GM23338 (cell line): ENCODE measurements around the gene PPP2R1A. TPM values are rescaled to one million over a fixed set of nuclear protein-coding genes. Genes with fewer than 3 reads are reported as not detected.

Source experiments
- ATAC-seq: fragments of 200-7000 bp; cut with Tn5 transposase; 3 replicates; pipeline ENCODE4 v1.9.1; 2020
- DNase-seq: peaks from one replicate; pipeline ENCODE4 v3.0.0-alpha.2; 2015; ENCODE audit warnings: low spot score
- H2AFZ ChIP-seq: fragments of 200-600 bp; sonication (generic); 2 replicates; pipeline ENCODE4 v1.8.0; 2016; ENCODE audit warnings: antibody characterized with exemption, mild to moderate bottlenecking, moderate library complexity
- H3F3A ChIP-seq: fragments of 200-600 bp; sonication (generic); replicated peaks from 2 replicates; pipeline ENCODE4 v1.8.0; 2017; ENCODE audit warnings: antibody characterized with exemption, mixed run types, low read depth
- H3K27ac ChIP-seq: fragments of 200-600 bp; sonication (generic); 2 replicates; pipeline ENCODE4 v1.6.1; 2016; ENCODE audit warnings: low read depth
- H3K27me3 ChIP-seq: fragments of 200-600 bp; sonication (generic); 2 replicates; pipeline ENCODE4 v1.8.0; 2016; ENCODE audit warnings: mild to moderate bottlenecking, mixed run types, moderate library complexity; ENCODE audit not compliant: insufficient read depth
- H3K36me3 ChIP-seq: fragments of 200-600 bp; sonication (generic); 2 replicates; pipeline ENCODE4 v1.8.0; 2016; ENCODE audit warnings: mild to moderate bottlenecking; ENCODE audit not compliant: insufficient read depth
- H3K4me1 ChIP-seq: fragments of 200-600 bp; sonication (generic); 2 replicates; pipeline ENCODE4 v1.8.0; 2016; ENCODE audit warnings: mild to moderate bottlenecking, moderate library complexity; ENCODE audit not compliant: insufficient read depth
- H3K4me2 ChIP-seq: fragments of 200-600 bp; sonication (generic); 2 replicates; pipeline ENCODE4 v1.7.1; 2017; ENCODE audit warnings: mixed run types
- H3K4me3 ChIP-seq: fragments of 200-600 bp; sonication (generic); 2 replicates; pipeline ENCODE4 v1.6.1; 2016; ENCODE audit warnings: mixed run types
- H3K79me2 ChIP-seq: fragments of 200-600 bp; sonication (generic); replicated peaks from 2 replicates; pipeline ENCODE4 v1.8.0; 2017; ENCODE audit warnings: mild to moderate bottlenecking; ENCODE audit not compliant: insufficient read depth
- H3K9me2 ChIP-seq: fragments of 200-600 bp; sonication (generic); 2 replicates; pipeline ENCODE4 v1.8.0; 2017; ENCODE audit not compliant: insufficient read depth
- H4K20me1 ChIP-seq: fragments of 200-600 bp; sonication (generic); replicated peaks from 2 replicates; pipeline ENCODE4 v1.8.0; 2017; ENCODE audit warnings: mild to moderate bottlenecking; ENCODE audit not compliant: insufficient read depth
- H3K27ac Mint-ChIP-seq: 2 replicates; pipeline ENCODE4 v1.8.0; 2020; ENCODE audit warnings: inconsistent platforms, mild to moderate bottlenecking, moderate library complexity, mixed read lengths
- H3K27me3 Mint-ChIP-seq: 3 replicates; pipeline ENCODE4 v1.8.0; 2022; ENCODE audit warnings: low read depth, mild to moderate bottlenecking, moderate library complexity, mixed read lengths, inconsistent platforms; ENCODE audit not compliant: insufficient read depth, poor library complexity
- H3K36me3 Mint-ChIP-seq: 3 replicates; pipeline ENCODE4 v1.8.0; 2021; ENCODE audit warnings: low read depth, mild to moderate bottlenecking, inconsistent platforms, moderate library complexity, mixed read lengths
- H3K4me1 Mint-ChIP-seq: 3 replicates; pipeline ENCODE4 v1.8.0; 2020; ENCODE audit warnings: mild to moderate bottlenecking, inconsistent platforms, mixed read lengths
- H3K4me3 Mint-ChIP-seq: 3 replicates; pipeline ENCODE4 v1.8.0; 2021; ENCODE audit warnings: moderate library complexity, mild to moderate bottlenecking, inconsistent platforms, mixed read lengths
- H3K9me3 Mint-ChIP-seq: 3 replicates; pipeline ENCODE4 v1.8.0; 2020; ENCODE audit warnings: moderate library complexity, mild to moderate bottlenecking, inconsistent platforms, mixed read lengths
- CREB1 ChIP-seq: fragments of 250-450 bp; sonication (Bioruptor Pico); IDR thresholded peaks from 2 replicates; pipeline ENCODE4 v1.5.0; 2020; ENCODE audit warnings: low read depth, mild to moderate bottlenecking, moderate library complexity
- EZH2 ChIP-seq: fragments of 200-600 bp; sonication (generic); IDR thresholded peaks from one replicate; pipeline ENCODE4 v1.8.0; 2017; ENCODE audit warnings: antibody characterized with exemption, mild to moderate bottlenecking, low read depth; ENCODE audit not compliant: unreplicated experiment
- EZH2phosphoT487 ChIP-seq: fragments of 200-600 bp; sonication (generic); IDR thresholded peaks from one replicate; pipeline ENCODE4 v1.8.1; 2018; ENCODE audit warnings: antibody characterized with exemption; ENCODE audit not compliant: unreplicated experiment
- JUNB ChIP-seq: IDR thresholded peaks from one replicate; pipeline ENCODE4 v1.6.1; 2016; ENCODE audit warnings: antibody characterized with exemption; ENCODE audit not compliant: unreplicated experiment
- POLR2AphosphoS5 ChIP-seq: IDR thresholded peaks from 2 replicates; pipeline ENCODE4 v1.6.1; 2016; ENCODE audit warnings: antibody characterized with exemption, low read depth
- STAT1 ChIP-seq: IDR thresholded peaks from one replicate; pipeline ENCODE4 v1.6.1; 2016; ENCODE audit warnings: antibody characterized with exemption; ENCODE audit not compliant: unreplicated experiment
- ZNF114 ChIP-seq: fragments of 250-450 bp; sonication (Bioruptor Pico); IDR thresholded peaks from 2 replicates; pipeline ENCODE4 v1.5.0; 2020; ENCODE audit warnings: mild to moderate bottlenecking, moderate library complexity
- ZNF462 ChIP-seq: fragments of 250-450 bp; sonication (Bioruptor Pico); IDR thresholded peaks from 2 replicates; pipeline ENCODE4 v1.5.0; 2020; ENCODE audit warnings: mild to moderate bottlenecking, moderate library complexity
- polyA plus RNA-seq: library from polyadenylated mRNA; unstranded; fragments of >200 nt; fragmentation: Nextera tagmentation; extraction: Ambion mirVana; gene quantifications from 2 replicates; pipeline ENCODE4 v1.2.1, GENCODE V29; 2016
- total RNA-seq: library from RNA; depleted of rRNA; stranded (reverse); fragments of >200 nt; shearing (Covaris generic); gene quantifications from 2 replicates; pipeline ENCODE4 v1.2.3, GENCODE V29; 2014
- TF ChIP-seq, protein P1 (sequence below): IDR thresholded peaks from 2 replicates; pipeline ENCODE4 v1.6.1; 2016; ENCODE audit warnings: antibody characterized with exemption

The PPP2R1A gene
- total and polyA plus RNA-seq, 2 experiments from 2014 or later = 212 to 381 TPM

- TF ChIP-seq ZNF462 (CRISPR knock-in tag) = no peak
- TF ChIP-seq JUNB = no peak
- TF ChIP-seq EZH2phosphoT487 = no peak
- TF ChIP-seq POLR2AphosphoS5 = no peak
- no peak for TF ChIP-seq ZNF114
- no peak for TF ChIP-seq CREB1 (CRISPR knock-in tag)
- TF ChIP-seq EZH2 = no peak
Observed at GRCh38 chr19:52224211-52224610, 34.4 kb downstream of the PPP2R1A start (continued).

DNA sequence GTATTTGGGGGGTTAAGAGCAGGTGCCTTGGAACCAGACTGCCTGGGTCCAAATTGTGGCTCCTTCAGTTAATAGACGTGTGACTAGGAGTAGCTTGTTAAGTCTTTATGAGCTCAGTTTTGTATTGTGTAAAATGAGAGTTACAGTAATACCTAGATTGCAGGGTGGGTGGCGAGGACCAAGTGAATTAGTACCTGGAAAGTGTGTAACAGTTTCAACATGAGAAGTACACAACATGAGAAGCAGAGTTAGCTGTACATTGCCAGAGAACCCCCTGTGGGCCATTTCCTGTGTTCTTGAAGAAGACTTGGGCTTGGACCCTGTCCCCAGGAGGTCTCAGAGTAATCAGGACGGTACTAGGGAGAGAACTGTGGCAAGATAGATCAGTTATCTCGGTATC lies 36.8 kb downstream of the PPP2R1A start:
- H3K36me3 ChIP-seq = peaks cover 51% of the 10 kb centered on the region
- no peaks in the 10 kb centered on the region for H3K9me3 Mint-ChIP-seq
- H3K36me3 Mint-ChIP-seq = peaks cover 74% of the 10 kb centered on the region
- peaks cover 11% of the 10 kb centered on the region for H3K27me3 Mint-ChIP-seq
- H3K27me3 ChIP-seq = no peaks in the 10 kb centered on the region
- peaks cover 3% of the 10 kb centered on the region; the same call in 1 of the 2 replicates for H4K20me1 ChIP-seq
- ATAC-seq (no peak), DNase-seq (no peak)
- H2AFZ ChIP-seq = no peak overlapping the region
- no peaks in the 10 kb centered on the region for H3K9me2 ChIP-seq
- H3K79me2 ChIP-seq = no peaks in the 10 kb centered on the region
- no peak overlapping the region for H3K27ac Mint-ChIP-seq
- H3K4me2 ChIP-seq = no peak overlapping the region
- no peaks in the 10 kb centered on the region for H3K4me1 ChIP-seq
- H3K27ac ChIP-seq = no peak overlapping the region
- no peaks in the 10 kb centered on the region for H3F3A ChIP-seq
- H3K4me3 Mint-ChIP-seq = no peak overlapping the region
- H3K4me3 ChIP-seq = no peak overlapping the region
- no peaks in the 10 kb centered on the region for H3K4me1 Mint-ChIP-seq
- no peak for TF ChIP-seq STAT1
- TF ChIP-seq EZH2phosphoT487 = no peak
- TF ChIP-seq ZNF462 (CRISPR knock-in tag) = no peak
- TF ChIP-seq EZH2 = no peak
- TF ChIP-seq, protein P1, sequence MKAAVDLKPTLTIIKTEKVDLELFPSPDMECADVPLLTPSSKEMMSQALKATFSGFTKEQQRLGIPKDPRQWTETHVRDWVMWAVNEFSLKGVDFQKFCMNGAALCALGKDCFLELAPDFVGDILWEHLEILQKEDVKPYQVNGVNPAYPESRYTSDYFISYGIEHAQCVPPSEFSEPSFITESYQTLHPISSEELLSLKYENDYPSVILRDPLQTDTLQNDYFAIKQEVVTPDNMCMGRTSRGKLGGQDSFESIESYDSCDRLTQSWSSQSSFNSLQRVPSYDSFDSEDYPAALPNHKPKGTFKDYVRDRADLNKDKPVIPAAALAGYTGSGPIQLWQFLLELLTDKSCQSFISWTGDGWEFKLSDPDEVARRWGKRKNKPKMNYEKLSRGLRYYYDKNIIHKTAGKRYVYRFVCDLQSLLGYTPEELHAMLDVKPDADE = no peak
- TF ChIP-seq CREB1 (CRISPR knock-in tag) = no peak
- no peak for TF ChIP-seq ZNF114
